Measurements from ENCODE around the gene NXF1.
A peak's percentile ranks its signal among the peaks of the same experiment; 100 is the strongest.
"Not testable (repeated sequence)": the region's sequence is repeated elsewhere in the genome, so short reads cannot be mapped to it uniquely, and the experiment has no call there.

NXF1 gene

GRCh38 chr11:62786318-62787004 is 18.8 kb downstream of the NXF1 start:
- peak; percentile 79 for DNase-seq

- DNase-seq: no peak
Measured at GRCh38 chr11:62782753-62783152, 22.5 kb downstream of the NXF1 start.

- DNase-seq: no peak
Measured at GRCh38 chr11:62778441-62778840, 26.8 kb downstream of the NXF1 start.

DNA sequence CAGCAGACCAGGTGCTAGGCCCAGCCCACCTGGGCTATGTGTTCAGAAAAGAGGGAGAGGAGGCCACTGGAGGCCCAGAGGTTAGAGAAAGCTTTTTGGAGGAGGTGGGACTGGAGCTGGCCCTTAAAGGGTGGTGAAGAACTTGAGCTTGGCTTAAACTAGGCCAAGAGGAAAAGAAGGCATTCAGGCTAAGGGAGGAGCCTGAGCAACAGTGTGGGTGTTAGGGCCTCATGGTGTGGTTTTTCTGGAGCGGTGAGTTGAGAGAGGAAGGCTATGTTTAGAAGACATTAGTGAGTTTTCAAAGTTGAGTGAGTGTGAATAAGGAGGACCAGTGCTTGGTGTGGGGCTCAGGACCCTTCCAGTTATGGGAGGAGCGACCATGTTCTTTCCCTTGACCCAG is 27.9 kb downstream of the NXF1 start:
- no peak for DNase-seq

- no peak for DNase-seq
Measured at GRCh38 chr11:62775646-62776045, 29.6 kb downstream of the NXF1 start.

GRCh38 chr11:62774407-62774806 is 30.8 kb downstream of the NXF1 start:
- DNase-seq: no peak

DNA sequence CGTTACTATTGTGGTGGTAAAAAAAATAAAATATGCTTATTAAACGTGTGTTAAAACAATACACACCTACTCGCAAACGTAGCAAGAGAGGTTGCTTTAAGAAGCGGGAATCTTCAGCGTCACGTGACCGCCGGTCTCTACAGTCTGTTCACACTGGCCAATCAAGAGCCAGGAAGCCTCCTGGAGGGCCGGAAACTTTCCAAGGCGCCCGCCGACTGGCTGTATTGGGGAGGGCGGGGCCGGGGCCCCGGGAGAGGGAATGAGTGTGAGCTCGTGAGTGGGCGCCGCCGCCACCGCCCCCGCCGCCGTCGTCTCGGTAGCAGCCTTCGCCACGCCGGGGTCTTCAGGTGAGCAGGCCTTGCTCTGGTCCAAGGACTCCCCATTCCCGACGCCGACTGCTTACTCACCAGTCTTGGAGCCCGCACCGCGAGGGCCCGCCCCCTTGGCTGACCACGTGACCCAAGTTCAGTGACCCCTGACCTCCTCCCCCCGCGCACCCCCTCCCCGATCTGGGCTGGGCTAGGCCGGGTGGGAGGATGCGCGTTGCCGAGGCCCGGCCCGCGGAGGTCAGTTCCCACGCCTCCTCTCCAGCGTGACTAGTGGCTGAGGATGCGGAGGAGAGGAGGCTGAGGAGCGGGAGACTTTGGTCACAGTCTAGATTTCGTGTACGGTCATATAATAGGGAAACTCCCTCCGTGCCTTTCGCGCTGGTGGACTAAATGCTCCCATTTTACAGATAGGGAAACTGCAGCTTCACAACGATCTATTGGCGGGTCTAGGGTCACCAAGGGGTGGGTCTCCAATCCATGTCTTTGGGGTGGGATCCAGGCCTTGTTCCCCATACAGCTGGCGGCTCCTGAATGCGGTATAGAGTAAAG is 33.9 kb downstream of the NXF1 start, which contains the start of gene TAF6L:
TAF6L (plus strand) TSS at position 253 of the 878 bp plus-strand sequence. CDS start 4,388 bp downstream, outside the sequence.
- DNase-seq: peak; percentile 95

DNA sequence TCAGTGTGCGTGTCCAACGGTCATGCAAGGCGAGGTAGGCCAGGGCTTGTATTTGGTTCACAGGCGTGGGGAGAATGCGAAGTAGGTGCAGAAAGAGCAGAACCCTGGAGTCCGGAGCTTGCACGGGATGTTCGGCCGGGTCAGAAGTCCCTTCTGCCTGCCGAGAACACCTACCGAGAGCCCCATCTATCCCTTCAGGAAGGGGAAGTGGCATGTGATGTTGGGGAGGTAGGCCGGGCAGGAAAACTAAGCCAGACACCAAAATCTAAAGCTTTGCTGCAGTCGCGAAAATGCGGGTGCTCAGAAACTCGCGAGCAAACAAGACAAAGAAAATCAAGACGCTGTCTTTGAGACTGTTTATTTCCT is 34.5 kb downstream of the NXF1 start:
- DNase-seq: no peak

DNA sequence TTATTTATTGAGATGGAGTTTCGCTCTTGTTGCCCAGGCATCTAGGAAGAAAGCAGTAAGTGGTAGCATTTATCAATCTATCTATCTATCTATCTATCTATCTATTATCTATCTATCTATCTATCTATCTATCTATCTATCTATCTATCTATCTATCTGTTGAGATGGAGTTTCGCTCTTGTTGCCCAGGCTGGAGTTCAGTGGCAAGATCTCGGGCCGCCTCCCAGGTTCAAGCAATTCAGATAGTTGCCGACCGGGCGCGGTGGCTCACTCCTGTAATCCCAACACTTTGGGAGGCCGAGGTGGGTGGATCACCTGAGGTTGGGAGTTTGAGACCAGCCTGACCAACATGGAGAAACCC is 44.4 kb downstream of the NXF1 start:
- not testable (repeated sequence) for DNase-seq

DNA sequence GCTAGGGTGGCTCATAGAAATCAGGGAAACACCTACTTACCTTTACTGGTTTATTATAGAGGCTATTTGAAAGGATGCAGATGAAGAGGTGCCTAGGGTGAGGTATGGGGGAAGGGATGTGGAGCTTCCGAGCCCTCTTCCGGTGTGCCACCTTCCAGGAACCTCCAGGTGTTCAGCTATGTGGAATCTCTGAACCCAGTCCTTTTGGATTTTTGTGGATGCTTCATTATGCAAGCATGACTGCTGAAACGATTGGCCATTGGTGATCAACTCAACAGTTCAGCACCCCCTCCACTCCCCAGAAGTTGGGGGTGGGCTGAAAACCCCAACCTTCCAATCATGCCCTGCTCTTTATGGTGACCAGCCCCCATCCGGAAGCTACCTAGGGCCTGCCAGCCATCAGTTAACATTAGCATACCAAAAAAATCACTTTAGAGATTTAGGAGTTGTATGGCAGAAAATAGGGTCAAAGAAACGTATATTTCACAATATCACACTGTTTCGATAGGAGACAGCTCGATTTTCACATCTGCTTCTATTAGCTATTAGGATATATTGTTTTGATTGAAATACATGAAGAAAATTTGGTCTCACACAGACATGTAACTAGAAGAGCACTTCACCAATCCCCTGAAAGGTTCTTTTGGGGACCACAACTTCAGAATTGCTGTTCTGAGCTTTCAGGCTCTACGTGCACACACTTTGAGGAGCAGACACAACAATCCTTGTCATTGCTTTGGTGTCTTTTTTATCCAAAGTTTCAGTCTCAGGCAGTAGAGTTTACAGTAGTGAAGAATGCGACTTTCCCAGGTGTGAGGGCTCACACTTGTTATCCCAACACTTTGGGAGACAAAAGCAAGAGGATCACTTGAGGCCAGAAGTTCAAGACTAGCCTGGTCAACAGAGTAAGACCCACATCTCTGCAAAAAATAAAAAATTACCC is 47.1 kb downstream of the NXF1 start:
- no peak for DNase-seq

- no peak for DNase-seq
Measured at GRCh38 chr11:62755086-62755615, 50.1 kb downstream of the NXF1 start.

DNA sequence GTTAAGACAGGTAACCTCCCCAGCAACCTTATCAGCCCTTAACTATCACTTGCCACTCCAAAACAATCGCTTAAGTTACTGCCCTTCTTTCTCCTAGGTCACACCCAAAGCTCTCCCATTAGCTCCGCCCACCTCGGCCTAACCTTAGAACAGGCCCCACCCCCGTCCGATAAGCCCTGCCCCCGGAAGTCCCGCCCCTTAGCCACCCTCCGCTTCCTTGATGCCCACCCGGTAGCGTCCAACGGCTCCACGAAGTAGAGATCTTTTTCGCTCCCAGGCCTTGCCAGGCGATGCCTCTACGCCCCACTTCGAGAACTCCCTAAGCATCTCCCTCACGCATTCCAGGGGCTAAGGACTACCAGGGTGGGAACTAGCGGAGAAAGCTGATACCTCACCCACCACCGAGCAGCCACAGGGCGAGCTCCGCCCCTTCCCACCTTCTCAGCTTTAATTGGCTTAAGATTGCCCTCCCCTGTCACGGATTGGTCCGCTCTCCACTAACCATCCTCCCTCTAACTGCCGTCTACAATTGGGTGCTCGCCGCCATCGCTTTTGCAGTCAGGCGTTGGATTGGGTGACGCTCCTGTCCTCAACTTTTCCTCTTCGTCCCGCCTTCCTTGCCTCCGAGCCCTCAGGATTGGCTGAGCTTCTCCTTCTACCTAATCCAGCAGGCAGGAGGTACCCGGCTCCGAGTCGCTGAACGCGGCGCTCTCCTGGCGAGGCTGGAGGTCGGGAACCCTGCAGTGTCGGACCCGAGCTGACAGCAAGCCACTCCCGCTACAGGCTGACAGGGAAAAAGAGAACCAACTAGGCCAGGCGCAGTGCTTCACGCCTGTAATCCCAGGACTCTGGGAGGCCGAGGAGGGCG is 51.3 kb downstream of the NXF1 start, which contains the start of gene ZBTB3:
ZBTB3 (minus strand) TSS at position 425 of the 868 bp plus-strand sequence. CDS start 496 bp downstream, outside the sequence.
- DNase-seq: peak; percentile 97

- DNase-seq: no peak
Measured at GRCh38 chr11:62752994-62753735, 52.1 kb downstream of the NXF1 start.

DNA sequence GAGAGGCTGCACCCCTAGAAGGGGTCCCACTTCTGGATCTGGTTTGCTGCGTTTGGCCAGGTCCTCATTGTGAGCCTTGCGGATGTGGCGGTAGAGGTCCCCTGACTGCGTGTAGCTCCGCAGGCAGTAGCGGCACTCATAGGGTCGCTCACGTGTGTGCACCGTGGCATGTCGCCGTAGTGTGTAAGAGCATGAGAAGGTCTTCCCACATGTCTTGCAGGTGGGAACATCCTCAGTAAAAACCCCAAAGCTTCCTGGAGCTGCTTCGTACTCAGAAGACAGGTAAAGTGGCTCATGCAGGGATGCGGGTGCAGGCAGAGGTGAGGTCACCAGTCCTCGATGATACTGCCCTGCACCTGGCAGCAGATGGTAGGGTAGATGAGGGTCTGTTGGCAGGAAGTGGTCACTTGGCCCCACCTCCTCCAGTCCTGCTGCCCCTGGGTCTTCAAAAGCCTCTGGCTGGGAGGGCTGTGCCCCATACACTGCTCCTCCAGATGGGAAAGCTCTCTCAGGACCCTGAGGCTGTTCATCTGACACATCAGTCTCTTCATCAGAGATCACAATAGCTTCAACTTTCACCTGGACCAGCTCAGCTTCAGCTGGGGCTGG is 53.0 kb downstream of the NXF1 start:
- no peak for DNase-seq

DNA sequence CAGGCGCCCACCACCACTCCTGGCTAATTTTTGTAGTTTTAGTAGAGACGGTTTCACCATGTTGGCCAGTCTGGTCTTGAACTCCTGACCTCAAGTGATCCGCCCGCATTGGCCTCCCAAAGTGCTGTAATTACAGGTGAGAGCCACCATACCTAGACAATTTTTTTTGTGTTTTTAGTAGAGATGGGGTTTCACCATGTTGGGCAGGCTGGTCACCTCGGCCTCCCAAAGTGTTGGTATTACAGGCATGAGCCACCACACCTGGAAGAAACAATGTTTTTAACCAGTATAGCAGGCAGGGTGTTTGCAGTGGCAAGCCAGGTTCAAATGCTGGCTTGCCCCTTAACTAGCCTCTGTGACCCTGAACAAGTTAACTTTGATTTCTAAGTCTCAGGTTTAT is 55.3 kb downstream of the NXF1 start:
- not testable (repeated sequence) for DNase-seq

DNA sequence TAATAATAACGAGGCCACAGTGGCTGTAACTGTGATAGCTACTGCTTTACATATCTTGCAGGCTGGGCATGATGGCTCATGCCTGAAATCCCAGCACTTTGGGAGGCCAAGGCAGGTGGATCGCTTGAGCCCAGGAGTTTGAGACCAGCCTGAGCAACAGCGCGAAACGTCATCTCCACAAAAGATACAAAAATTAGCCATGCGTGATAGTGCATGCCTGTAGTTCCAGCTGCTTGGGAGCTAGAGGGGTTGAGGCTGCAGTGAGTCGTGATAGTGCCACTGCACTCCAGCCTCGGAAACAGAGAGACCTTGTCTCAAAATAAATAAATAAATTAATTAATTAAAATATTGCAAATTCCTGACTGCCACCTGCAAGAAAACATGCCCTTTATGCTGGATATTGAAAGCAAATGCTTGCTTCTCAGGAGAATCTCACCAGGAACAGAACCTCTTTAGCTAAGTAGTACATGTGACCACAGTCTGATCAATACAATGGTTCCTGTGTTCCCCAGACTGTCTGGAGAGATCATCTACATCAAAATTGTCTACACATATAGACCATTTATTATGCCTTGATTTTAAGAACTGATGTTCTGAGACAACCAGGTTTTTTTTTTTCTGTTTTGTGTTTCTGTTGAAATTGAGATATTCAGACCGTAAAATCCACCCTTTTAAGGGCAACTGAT is 57.6 kb downstream of the NXF1 start:
- no peak for DNase-seq
